GM10248 (cell line): ENCODE data around the gene ZNF492.

ENCODE experiments used
- CTCF ChIA-PET: fragments of 300-600 bp; sonication (Branson Sonifier 250); formaldehyde crosslinking; extraction: SDS; loops from one replicate; lab custom pipeline; 2021; ENCODE audit warnings: antibody characterized with exemption; lab: Yijun Ruan, JAX
- POLR2A ChIA-PET: fragments of 350-650 bp; sonication (Branson Sonifier 250); formaldehyde crosslinking; extraction: SDS; loops from one replicate; lab custom pipeline; 2020; ENCODE audit warnings: antibody characterized with exemption; lab: Yijun Ruan, JAX
- DNase-seq: peaks from one replicate; pipeline ENCODE4 v3.0.0; 2012; ENCODE audit errors: extremely low spot score
- CTCF ChIP-seq: IDR thresholded peaks from 2 replicates; pipeline ENCODE4 v1.5.1; 2012; ENCODE audit warnings: mild to moderate bottlenecking, low read depth; ENCODE audit errors: extremely low read depth, missing control alignments, control extremely low read depth

Gene ZNF492

GRCh38 chr19:22617614-22618320 lies 16.4 kb upstream of the ZNF492 start:
- ChIA-PET POLR2A (no interaction called here), CTCF (no interaction called here)
- no peak for TF ChIP-seq CTCF
- DNase-seq = no peak

GRCh38 chr19:22619371-22619770 lies 14.8 kb upstream of the ZNF492 start:
- no peak for TF ChIP-seq CTCF
- ChIA-PET CTCF (interaction anchor here (1.4 kb wide), 1 partner anchor 27 kb away, joined by 3 read pairs; no protein-coding TSS in a partner anchor), POLR2A (no interaction called here)
- no peak for DNase-seq

- no peak for DNase-seq
- POLR2A ChIA-PET = no interaction called here
- CTCF ChIA-PET = interaction anchor here (1.4 kb wide), 1 partner anchor 28 kb away, joined by 3 read pairs; no protein-coding TSS in a partner anchor
- no peak for TF ChIP-seq CTCF
These were observed 14.2 kb upstream of the ZNF492 start for GRCh38 chr19:22619932-22620331.

GRCh38 chr19:22620401-22620800 lies 13.7 kb upstream of the ZNF492 start:
- TF ChIP-seq CTCF = no peak
- DNase-seq = no peak
- CTCF ChIA-PET = no interaction called here
- POLR2A ChIA-PET = no interaction called here

GRCh38 chr19:22620912-22621311 lies 13.2 kb upstream of the ZNF492 start:
- DNase-seq = no peak
- TF ChIP-seq CTCF = no peak
- ChIA-PET POLR2A (no interaction called here), CTCF (no interaction called here)

GRCh38 chr19:22622020-22622419 lies 12.1 kb upstream of the ZNF492 start:
- ChIA-PET CTCF (no interaction called here), POLR2A (no interaction called here)
- DNase-seq = no peak
- no peak for TF ChIP-seq CTCF
